Common myeloid progenitor, CD34-positive (primary cell): ENCODE results near the gene CAPN14.

Source experiments
- CTCF ChIA-PET: fragments of 350-600 bp; sonication (Branson Sonifier 250); formaldehyde crosslinking; loops from one replicate; lab custom pipeline; 2021; ENCODE audit warnings: antibody characterized with exemption; lab: Charles Lee
- POLR2A ChIA-PET: fragments of 350-600 bp; sonication (Branson Sonifier 250); formaldehyde crosslinking; loops from one replicate; lab custom pipeline; 2021; ENCODE audit warnings: antibody characterized with exemption; lab: Charles Lee
- DNase-seq, 3 donors: peaks; one replicate each; pipeline versions ENCODE4 v3.0.0 to v3.0.0-alpha.2; 2013
- H3K27ac ChIP-seq, 2 experiments: 1 replicate in 1 of 2; 2 replicates in 1 of 2; pipeline ENCODE4 v1.7.0; 2013; ENCODE audit warnings: inconsistent platforms in 2 of 2, low read length in 2 of 2, mild to moderate bottlenecking in 2 of 2, low read depth in 1 of 2, moderate library complexity in 1 of 2; ENCODE audit not compliant: severe bottlenecking in 2 of 2, insufficient read depth in 1 of 2, poor library complexity in 1 of 2
- H3K27me3 ChIP-seq, 5 experiments: replicated peaks in 2 of 5; 1 replicate in 3 of 5; 2 replicates in 2 of 5; pipeline versions ENCODE4 v1.6.1 to v1.7.0; 2013; ENCODE audit warnings: low read length in 4 of 5, mild to moderate bottlenecking in 2 of 5, moderate library complexity in 2 of 5, inconsistent platforms in 1 of 5; ENCODE audit not compliant: insufficient read depth in 5 of 5, control insufficient read depth in 4 of 5
- H3K36me3 ChIP-seq, 4 experiments: 1 replicate in 2 of 4; 2 replicates in 2 of 4; pipeline versions ENCODE4 v1.6.1 to v1.7.0; 2013; ENCODE audit warnings: low read length in 3 of 4, control low read depth in 1 of 4, mild to moderate bottlenecking in 1 of 4; ENCODE audit not compliant: control insufficient read depth in 4 of 4, insufficient read depth in 4 of 4
- H3K4me1 ChIP-seq, 4 experiments: 1 replicate in 3 of 4; 2 replicates in 1 of 4; pipeline versions ENCODE4 v1.6.1 to v1.7.1; 2013; ENCODE audit warnings: low read length in 3 of 4, mild to moderate bottlenecking in 3 of 4, control low read depth in 1 of 4, inconsistent platforms in 1 of 4, moderate library complexity in 1 of 4; ENCODE audit not compliant: control insufficient read depth in 4 of 4, insufficient read depth in 4 of 4; ENCODE audit errors: control extremely low read depth in 1 of 4
- H3K4me3 ChIP-seq, 7 experiments: 1 replicate in 4 of 7; 2 replicates in 3 of 7; pipeline versions ENCODE4 v1.5.1 to v1.7.0; 2013; ENCODE audit warnings: mild to moderate bottlenecking in 7 of 7, low read length in 6 of 7, moderate library complexity in 6 of 7, inconsistent platforms in 2 of 7, low read depth in 2 of 7, control low read depth in 1 of 7; ENCODE audit not compliant: insufficient read depth in 4 of 7, control insufficient read depth in 1 of 7; ENCODE audit errors: extremely low read depth in 1 of 7
- H3K9me3 ChIP-seq, 5 experiments: 1 replicate in 4 of 5; 2 replicates in 1 of 5; pipeline versions ENCODE4 v1.6.1 to v1.7.1; 2013; ENCODE audit warnings: low read length in 4 of 5, mild to moderate bottlenecking in 2 of 5, inconsistent platforms in 1 of 5, low read depth in 1 of 5, moderate library complexity in 1 of 5; ENCODE audit not compliant: control insufficient read depth in 4 of 5, insufficient read depth in 2 of 5; ENCODE audit errors: control extremely low read depth in 1 of 5
- WGBS: methylation state at CpG from one replicate; pipeline ENCODE4 v1.1.5; 2013; ENCODE audit not compliant: insufficient coverage; 5-methylcytosine and 5-hydroxymethylcytosine counted together

CAPN14 gene

GRCh38 chr2:31258351-31258750 lies 41.0 kb upstream of the CAPN14 start:
- WGBS, result 93% methylated on average over 3 of the region's 5 CpGs
- no peak for DNase-seq
- no peak overlapping the region for H3K4me3 ChIP-seq
- H3K27ac ChIP-seq, result no peak overlapping the region
- H3K9me3 ChIP-seq, result no peaks in the 10 kb centered on the region
- CTCF ChIA-PET, result interaction anchor here (1.0 to 1.3 kb wide), 2 partner anchors 12 to 98 kb away, joined by 3 read pairs; no protein-coding TSS in a partner anchor
- H3K4me1 ChIP-seq, result no peaks in the 10 kb centered on the region
- H3K27me3 ChIP-seq, result no peaks in the 10 kb centered on the region
- POLR2A ChIA-PET, result no interaction called here
- H3K36me3 ChIP-seq, result peaks cover 0 to 21% (median 9%) of the 10 kb centered on the region in 4 experiments

- Histone ChIP-seq H3K27me3 (no peaks in the 10 kb centered on the region), H3K4me3 (no peak overlapping the region), H3K27ac (no peak overlapping the region), H3K9me3 (no peaks in the 10 kb centered on the region), H3K4me1 (no peaks in the 10 kb centered on the region), H3K36me3 (peaks cover 0 to 19% (median 7%) of the 10 kb centered on the region in 4 experiments)
- DNase-seq, result no peak
- WGBS, result 89% methylated on average over 3 of the region's 4 CpGs
- CTCF ChIA-PET, result interaction anchor here (1.1 to 1.3 kb wide), 2 partner anchors 28 to 76 kb away, joined by 3 read pairs; no protein-coding TSS in a partner anchor
- POLR2A ChIA-PET, result no interaction called here
Measured at GRCh38 chr2:31256611-31257382, 39.5 kb upstream of the CAPN14 start.

DNA sequence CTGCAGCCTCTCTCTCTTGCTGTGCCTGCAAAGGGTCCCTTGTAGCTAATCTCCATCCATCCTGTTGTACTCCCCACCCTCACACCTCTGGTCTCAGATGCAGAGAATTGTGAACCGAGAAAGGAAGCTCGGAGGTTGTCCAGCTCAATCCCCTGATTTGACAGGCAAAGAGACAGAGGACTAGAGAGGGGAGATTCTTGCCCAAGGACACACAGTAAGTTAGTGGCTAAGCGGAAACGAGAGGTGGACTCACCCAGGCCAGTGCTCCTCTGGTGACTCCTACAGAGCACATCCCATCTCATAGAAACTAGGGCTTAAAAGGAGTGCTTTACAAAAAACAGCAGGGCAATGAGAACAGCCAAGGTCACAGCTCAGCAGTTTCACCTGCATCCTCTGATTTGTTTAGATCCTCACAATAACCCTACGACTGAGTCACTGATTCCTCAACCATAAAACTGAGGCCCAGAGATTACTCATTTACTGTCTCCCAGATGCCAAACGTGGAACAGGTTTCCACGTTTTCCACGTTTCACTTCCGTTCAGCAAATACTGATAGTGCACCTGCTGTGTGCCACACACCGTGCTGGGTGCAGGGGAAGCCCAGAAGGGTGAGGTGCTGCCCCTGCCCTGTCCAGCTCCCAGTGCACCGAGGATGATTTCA lies 38.7 kb upstream of the CAPN14 start:
- Histone ChIP-seq H3K9me3 (no peaks in the 10 kb centered on the region), H3K36me3 (peaks cover 0 to 14% (median 6%) of the 10 kb centered on the region in 4 experiments), H3K4me1 (no peaks in the 10 kb centered on the region), H3K27me3 (no peaks in the 10 kb centered on the region), H3K27ac (no peak overlapping the region), H3K4me3 (no peak overlapping the region)
- no peak for DNase-seq
- WGBS, result 100% methylated on average over 9 of the region's 11 CpGs
- ChIA-PET CTCF (interaction anchor here (1.1 to 1.7 kb wide), 3 partner anchors 21 to 77 kb away, joined by 3 read pairs; no protein-coding TSS in a partner anchor), POLR2A (no interaction called here)

DNA sequence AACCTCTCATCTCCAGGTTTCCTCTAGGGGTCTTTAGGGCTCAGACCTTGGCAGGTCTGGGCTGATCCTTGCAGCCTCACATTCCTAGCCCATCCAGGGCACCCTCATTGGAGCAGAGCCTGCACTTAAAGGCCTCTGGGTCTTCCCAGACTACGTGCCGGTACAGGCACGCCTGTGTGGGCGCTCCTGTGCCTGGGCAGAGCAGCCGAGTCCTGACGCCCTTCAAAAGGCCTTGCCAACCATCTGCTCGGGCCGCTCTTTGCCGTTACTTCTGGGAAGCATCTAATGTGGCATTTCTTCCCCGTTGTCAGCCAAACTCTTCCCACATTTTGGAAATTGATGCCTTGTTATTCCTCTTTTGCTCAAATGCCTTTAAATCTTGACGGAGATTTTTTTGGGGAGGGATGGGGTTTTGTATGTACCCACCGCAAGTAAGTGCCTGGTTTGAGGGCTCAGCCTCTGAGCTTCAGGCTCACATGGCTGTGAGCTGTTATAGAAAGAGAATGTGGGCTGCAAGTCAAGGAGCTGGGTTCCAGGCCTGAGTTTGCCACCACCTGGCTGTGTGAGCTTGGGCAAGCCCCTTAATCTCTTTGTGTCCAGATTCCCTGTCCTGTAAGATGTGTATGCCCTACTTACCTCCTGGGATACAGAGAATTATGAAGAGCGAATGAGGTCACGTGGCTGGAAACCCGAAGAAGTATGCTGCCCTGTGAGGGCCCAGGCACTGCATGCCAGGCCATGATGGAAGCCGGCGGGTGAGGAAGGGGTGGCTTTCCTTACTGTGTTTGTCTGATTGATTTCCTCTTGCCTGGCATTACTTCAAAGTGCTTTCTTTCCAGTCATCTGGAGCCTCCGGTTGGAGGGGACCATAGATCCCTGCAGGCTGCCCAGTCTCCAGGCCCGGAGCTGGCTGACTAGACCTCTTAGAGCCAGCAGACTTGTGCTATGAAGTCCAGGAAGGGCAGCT lies 37.2 kb upstream of the CAPN14 start:
- H3K4me3 ChIP-seq, result no peak overlapping the region
- H3K27me3 ChIP-seq, result no peaks in the 10 kb centered on the region
- H3K27ac ChIP-seq, result no peak overlapping the region
- WGBS, result 98% methylated on average over 16 of the region's 19 CpGs
- no peak for DNase-seq
- CTCF ChIA-PET, result interaction anchor here (1.7 kb wide), 1 partner anchor 20 kb away, joined by 3 read pairs; no protein-coding TSS in a partner anchor
- no peaks in the 10 kb centered on the region for H3K4me1 ChIP-seq
- H3K9me3 ChIP-seq, result no peaks in the 10 kb centered on the region
- H3K36me3 ChIP-seq, result peaks cover 0 to 12% (median 4%) of the 10 kb centered on the region in 4 experiments
- POLR2A ChIA-PET, result interaction anchor here (0.5 kb wide), 1 partner anchor 36 kb away, joined by 3 read pairs; no protein-coding TSS in a partner anchor

DNA sequence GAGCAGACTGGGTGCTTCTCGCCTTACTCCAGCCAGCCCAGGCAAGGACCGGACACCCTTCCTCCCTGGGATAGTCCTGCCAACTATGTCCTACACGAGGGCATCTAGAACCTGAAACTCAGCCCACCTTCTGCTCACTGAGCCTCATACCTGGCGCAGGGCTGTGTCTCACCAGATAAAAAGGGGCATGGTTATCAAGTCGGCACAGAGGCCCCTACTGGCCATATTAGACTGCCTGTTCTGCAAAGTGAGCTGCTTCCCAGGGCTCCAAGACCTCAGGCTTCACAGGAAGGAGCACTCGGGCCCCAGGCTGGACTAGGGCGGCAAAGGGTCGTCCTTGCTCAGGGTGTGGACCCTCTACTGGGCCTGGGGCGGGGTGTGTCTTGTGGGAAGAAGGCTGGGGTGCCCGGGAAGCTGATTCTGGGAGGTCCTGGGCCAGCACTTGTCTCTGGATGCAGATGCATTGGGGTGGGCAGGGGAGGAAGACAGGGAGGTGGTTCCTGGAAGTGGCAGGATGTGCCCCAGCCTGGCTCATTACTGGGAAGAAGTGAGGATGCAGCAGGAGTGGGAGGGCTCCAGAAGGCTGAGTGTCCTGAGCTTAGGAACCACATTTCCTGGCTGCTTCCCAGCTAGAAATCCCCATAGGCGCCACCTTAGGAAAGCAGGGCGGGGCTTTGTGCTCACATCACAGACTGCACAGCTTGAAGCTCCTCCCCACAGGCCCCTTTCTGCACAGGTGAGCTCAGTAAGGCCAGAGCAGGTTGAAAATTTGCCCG lies 36.2 kb upstream of the CAPN14 start:
- H3K9me3 ChIP-seq, result no peaks in the 10 kb centered on the region
- no peak overlapping the region for H3K27ac ChIP-seq
- H3K27me3 ChIP-seq, result no peaks in the 10 kb centered on the region
- H3K4me3 ChIP-seq, result no peak overlapping the region
- H3K4me1 ChIP-seq, result no peaks in the 10 kb centered on the region
- ChIA-PET POLR2A (interaction anchor here (0.6 kb wide), 1 partner anchor 10 kb away, joined by 3 read pairs; no protein-coding TSS in a partner anchor), CTCF (no interaction called here)
- peaks cover 0 to 16% (median 4%) of the 10 kb centered on the region in 4 experiments for H3K36me3 ChIP-seq
- WGBS, result 93% methylated on average over 10 of the region's 13 CpGs
- no peak for DNase-seq

GRCh38 chr2:31251851-31252250 lies 34.5 kb upstream of the CAPN14 start:
- Histone ChIP-seq H3K4me1 (no peaks in the 10 kb centered on the region), H3K27ac (no peak overlapping the region), H3K27me3 (no peaks in the 10 kb centered on the region), H3K4me3 (no peak overlapping the region), H3K36me3 (peaks cover 0 to 19% (median 4%) of the 10 kb centered on the region in 4 experiments), H3K9me3 (no peaks in the 10 kb centered on the region)
- DNase-seq, result no peak
- CTCF ChIA-PET, result interaction anchor here (1.3 kb wide), 1 partner anchor 11 kb away, joined by 3 read pairs; no protein-coding TSS in a partner anchor
- WGBS, result 98% methylated on average over 5 of the region's 6 CpGs
- POLR2A ChIA-PET, result no interaction called here
